GM12872 (cell line): ENCODE results near the gene NFKBIA.

Experiments
- TF ChIP-seq, protein P1 (sequence below): IDR thresholded peaks from 3 replicates; pipeline ENCODE4 v1.5.1; 2011; ENCODE audit warnings: low read depth, mild to moderate bottlenecking, low read length, moderate library complexity; ENCODE audit not compliant: insufficient read depth

NFKBIA gene, protein sequence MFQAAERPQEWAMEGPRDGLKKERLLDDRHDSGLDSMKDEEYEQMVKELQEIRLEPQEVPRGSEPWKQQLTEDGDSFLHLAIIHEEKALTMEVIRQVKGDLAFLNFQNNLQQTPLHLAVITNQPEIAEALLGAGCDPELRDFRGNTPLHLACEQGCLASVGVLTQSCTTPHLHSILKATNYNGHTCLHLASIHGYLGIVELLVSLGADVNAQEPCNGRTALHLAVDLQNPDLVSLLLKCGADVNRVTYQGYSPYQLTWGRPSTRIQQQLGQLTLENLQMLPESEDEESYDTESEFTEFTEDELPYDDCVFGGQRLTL

DNA sequence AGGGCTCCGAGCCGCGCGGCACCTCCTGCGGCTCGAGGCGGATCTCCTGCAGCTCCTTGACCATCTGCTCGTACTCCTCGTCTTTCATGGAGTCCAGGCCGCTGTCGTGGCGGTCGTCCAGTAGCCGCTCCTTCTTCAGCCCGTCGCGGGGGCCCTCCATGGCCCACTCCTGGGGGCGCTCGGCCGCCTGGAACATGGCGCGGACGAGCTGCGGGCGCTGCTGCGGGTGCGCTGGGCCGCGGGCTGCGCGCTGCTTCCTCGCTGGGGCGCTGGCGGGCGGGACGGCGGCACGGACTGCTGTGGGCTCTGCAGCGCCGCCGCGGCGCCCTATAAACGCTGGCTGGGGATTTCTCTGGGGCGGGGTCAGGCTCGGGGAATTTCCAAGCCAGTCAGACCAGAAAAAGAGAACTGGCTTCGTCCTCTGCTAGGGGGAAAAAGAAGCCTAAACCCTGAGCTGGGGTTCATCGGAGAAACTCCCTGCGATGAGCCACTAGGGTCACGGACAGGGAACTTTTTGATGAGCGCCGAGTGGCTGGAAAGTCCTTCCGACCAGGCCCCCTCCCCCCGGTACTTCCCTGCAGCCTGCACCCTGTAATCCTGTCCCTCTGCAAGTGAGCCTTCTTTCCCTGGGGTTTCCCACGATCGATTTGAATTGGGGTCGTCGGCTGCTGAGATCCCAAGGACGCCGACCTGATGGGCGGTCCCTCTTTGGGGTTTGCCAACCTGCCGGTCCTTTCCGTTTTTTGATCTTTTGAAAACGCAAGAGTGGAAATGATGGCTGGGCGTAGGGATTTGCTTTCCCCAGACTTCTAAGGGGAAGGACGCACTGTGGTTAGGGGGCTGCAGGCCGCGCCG, at the start of gene NFKBIA:
TSS of gene NFKBIA (minus strand) at position 301 of the 855 bp plus-strand sequence. CDS start at position 196, 105 bp downstream.
- TF ChIP-seq, protein P1, sequence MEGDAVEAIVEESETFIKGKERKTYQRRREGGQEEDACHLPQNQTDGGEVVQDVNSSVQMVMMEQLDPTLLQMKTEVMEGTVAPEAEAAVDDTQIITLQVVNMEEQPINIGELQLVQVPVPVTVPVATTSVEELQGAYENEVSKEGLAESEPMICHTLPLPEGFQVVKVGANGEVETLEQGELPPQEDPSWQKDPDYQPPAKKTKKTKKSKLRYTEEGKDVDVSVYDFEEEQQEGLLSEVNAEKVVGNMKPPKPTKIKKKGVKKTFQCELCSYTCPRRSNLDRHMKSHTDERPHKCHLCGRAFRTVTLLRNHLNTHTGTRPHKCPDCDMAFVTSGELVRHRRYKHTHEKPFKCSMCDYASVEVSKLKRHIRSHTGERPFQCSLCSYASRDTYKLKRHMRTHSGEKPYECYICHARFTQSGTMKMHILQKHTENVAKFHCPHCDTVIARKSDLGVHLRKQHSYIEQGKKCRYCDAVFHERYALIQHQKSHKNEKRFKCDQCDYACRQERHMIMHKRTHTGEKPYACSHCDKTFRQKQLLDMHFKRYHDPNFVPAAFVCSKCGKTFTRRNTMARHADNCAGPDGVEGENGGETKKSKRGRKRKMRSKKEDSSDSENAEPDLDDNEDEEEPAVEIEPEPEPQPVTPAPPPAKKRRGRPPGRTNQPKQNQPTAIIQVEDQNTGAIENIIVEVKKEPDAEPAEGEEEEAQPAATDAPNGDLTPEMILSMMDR = peak; percentile 36

DNA sequence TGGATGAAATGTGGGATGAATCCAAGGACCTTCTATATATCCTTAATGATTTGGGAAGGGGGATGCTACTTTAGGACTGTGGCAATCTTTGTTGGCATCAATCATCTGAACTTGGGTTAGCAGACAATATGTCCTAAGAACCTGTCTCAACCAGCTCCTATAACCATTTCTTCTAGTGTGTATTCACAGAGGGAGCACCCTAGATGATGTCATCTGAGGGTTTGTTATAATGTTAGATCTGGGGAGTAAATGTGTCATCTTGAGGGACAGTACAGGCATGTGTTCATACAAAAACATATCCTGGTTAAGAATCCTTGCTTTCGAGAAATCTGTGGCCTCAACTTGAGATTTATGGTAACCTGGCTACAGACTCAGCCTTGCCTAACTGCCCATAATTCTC, 41.9 kb upstream of the NFKBIA start:
- TF ChIP-seq, protein P1 = no peak

DNA sequence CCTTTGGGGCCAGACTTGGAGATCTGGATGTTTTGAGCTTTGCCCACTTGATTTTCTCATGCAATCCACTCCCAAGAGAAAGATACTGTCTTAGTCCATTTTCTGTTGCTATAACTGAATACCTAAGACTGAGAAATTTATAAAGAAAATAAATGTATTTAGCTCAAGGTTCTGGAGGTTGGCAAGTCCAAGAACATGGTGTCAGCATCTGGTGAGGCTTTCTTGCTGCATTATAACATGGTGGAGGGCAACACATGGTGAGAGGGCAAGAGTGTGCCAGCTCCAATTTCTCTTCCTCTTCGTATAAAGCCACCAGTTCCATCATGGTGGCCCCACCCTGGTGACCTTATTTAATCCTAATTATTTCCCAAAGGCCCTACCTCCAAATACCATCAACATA, 39.6 kb upstream of the NFKBIA start:
- TF ChIP-seq, protein P1 = no peak

DNA sequence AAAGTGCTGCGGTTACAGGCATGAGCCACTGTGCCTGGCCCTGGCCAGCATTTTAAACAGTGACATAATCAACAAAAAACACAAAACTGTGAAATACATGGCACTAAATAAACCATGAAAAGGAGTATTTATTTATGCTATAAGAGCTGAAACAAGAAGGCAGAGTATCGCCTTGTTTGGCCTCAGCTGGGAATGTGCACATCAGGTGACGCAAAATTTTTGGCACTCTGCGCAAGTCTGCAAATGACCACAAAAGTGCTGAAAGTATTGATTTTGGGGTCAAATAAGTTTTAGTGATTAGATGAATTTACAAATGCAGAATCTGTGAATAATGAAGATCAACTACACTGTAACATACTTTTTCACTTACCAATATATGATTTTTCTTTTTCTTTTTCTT, 36.6 kb upstream of the NFKBIA start:
- TF ChIP-seq, protein P1 = no peak

DNA sequence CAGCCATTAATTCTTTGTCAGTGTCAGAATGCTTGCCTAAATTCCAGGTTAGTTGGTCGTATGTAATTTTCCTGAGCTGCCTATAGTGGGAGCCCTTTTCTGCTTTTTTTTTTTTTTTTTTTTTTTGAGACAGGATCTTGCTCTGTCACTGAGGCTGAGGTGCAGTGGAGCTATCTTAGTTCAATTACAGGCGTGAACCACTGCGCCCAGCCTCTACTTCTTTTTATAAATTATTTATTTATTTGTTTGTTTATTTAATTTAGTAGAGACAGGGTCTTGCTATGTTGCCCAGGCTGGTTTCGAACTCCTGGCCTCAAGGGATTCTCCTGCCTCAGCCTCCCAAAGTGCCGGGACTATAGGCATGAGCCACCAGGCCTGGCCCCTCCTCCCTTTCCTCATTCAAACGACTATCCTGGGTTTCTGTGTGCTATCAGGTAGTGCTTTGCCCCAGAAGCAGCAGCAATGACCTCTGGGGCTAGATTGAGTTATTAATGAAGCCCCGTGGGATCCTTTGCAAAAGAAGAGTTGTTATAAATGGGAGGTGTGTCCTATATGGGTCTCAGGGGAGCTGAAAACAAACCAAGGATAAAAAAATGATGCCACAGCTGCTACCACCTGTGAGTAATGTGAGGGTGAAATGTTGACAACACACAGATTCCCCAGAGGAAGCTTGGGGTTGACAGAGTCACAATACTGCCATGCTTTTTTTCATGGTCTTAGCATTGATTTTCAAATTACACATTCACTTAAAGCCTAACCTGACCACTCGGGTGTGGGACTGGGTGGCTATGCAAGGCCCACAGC, 34.6 kb upstream of the NFKBIA start:
- TF ChIP-seq, protein P1 = peak; percentile 69

DNA sequence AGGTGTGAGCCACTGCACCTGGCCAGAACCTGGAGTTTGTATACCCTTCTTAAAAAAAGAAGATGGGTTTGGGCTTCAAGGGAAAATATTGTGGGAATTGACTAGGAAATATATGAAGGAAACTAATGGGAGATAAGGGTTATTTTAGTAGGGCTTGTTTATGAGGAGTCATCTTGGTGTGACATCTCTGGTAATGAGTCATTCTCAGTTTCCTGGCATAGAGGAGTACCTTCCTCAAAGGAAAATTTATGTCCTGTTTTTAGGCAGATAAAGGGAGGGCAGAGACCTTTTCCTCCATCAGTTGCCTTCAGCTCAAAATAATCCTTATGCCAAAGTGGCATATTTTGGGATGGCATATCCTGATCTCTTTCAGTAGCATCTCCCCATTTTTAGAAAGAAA, 30.6 kb upstream of the NFKBIA start:
- TF ChIP-seq, protein P1 = no peak

DNA sequence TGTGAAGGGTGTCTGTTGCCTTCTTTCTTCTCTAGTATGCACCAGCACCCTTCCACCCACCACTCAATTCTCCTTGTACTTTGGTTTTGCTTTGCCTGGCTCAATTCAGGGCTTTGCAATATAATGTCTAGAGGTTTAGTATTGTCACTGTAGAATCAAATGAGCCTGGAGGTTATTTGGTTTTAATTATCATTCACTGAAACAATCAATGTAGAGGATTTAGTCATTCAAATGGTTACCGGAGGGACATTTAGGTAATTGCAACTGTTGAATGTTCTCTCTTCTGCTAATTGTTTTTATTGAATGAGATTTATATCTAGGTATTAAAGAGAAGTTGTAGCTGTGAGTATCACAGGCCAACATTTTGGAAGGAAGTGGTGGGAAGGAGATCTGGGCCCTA, 29.3 kb upstream of the NFKBIA start:
- TF ChIP-seq, protein P1 = no peak
